HepG2 (cell line): Measurements from ENCODE around the gene RSAD2. TPM values are rescaled to one million over a fixed set of nuclear protein-coding genes. Genes with fewer than 3 reads are reported as not detected.

Experiments used
- CHD2 ChIP-seq: IDR thresholded peaks from 2 replicates; pipeline ENCODE4 v1.6.1; 2011; ENCODE audit warnings: low read depth, low read length, improper control_type of control experiment
- DR1 ChIP-seq: sonication (generic); formaldehyde crosslinking; IDR thresholded peaks from 2 replicates; pipeline ENCODE4 v1.8.0; 2021; ENCODE audit warnings: mild to moderate bottlenecking, missing genetic modification reagents, inconsistent platforms
- KLF12 ChIP-seq: sonication (generic); formaldehyde crosslinking; IDR thresholded peaks from 2 replicates; pipeline ENCODE4 v1.4.0; 2020; ENCODE audit warnings: missing genetic modification reagents, borderline replicate concordance
- MAFF ChIP-seq: IDR thresholded peaks from 2 replicates; pipeline ENCODE4 v1.6.1; 2011; ENCODE audit warnings: low read depth, low read length, improper control_type of control experiment
- MXD4 ChIP-seq: IDR thresholded peaks from 2 replicates; pipeline ENCODE4 v1.6.1; 2016; ENCODE audit warnings: mild to moderate bottlenecking, missing biosample characterization, missing genetic modification reagents
- PRPF4 ChIP-seq: fragments of 200-400 bp; formaldehyde crosslinking; IDR thresholded peaks from 2 replicates; pipeline ENCODE4 v1.6.1; 2016; ENCODE audit warnings: low read length, low read depth; ENCODE audit not compliant: poor library complexity, severe bottlenecking
- RFXAP ChIP-seq: sonication (generic); formaldehyde crosslinking; IDR thresholded peaks from 2 replicates; pipeline ENCODE4 v1.4.0; 2020; ENCODE audit warnings: missing genetic modification reagents, borderline replicate concordance
- SP1 ChIP-seq, 2 experiments: fragments of 450-650 bp in 1 of 2; sonication (generic) in 1 of 2; formaldehyde crosslinking in 1 of 2; IDR thresholded peaks; 2 replicates each; pipeline versions ENCODE4 v1.4.0 to v1.6.1; 2016 to 2020; ENCODE audit warnings: missing genetic modification reagents in 1 of 2
- U2AF1 ChIP-seq: fragments of 200-400 bp; formaldehyde crosslinking; optimal IDR thresholded peaks from 2 replicates; pipeline ENCODE3; 2017; ENCODE audit warnings: mild to moderate bottlenecking, low read depth, low read length
- ZFP41 ChIP-seq: sonication (generic); formaldehyde crosslinking; IDR thresholded peaks from 2 replicates; pipeline ENCODE4 v1.4.0; 2020; ENCODE audit warnings: mild to moderate bottlenecking, missing genetic modification reagents, borderline replicate concordance
- ZNF101 ChIP-seq: sonication (generic); formaldehyde crosslinking; IDR thresholded peaks from 2 replicates; pipeline ENCODE4 v1.4.0; 2020; ENCODE audit warnings: mild to moderate bottlenecking, low read depth, missing genetic modification reagents, borderline replicate concordance
- ZNF17 ChIP-seq: sonication (generic); formaldehyde crosslinking; IDR thresholded peaks from 2 replicates; pipeline ENCODE4 v1.5.0; 2020; ENCODE audit warnings: mild to moderate bottlenecking, missing genetic modification reagents
- ZNF263 ChIP-seq: sonication (generic); formaldehyde crosslinking; IDR thresholded peaks from 2 replicates; pipeline ENCODE4 v1.4.0; 2020; ENCODE audit warnings: missing genetic modification reagents
- ZNF674 ChIP-seq: sonication (generic); formaldehyde crosslinking; IDR thresholded peaks from 2 replicates; pipeline ENCODE4 v1.5.0; 2020; ENCODE audit warnings: low read depth, mild to moderate bottlenecking, missing genetic modification reagents
- polyA plus RNA-seq, 8 experiments: library from polyadenylated mRNA; depleted of rRNA in 3 of 8; stranded (reverse) in 7 of 8; unstranded in 1 of 8; fragments of >200 nt; fragmentation: Illumina TruSeq in 4 of 8; extraction: Trizol in 4 of 8; gene quantifications; 2 replicates each; pipeline versions ENCODE4 v1.2.1 to v1.2.3, GENCODE V29; 2011 to 2016; ENCODE audit warnings: low read depth in 4 of 8, missing spikeins in 1 of 8, mixed read lengths in 1 of 8; ENCODE audit not compliant: insufficient read depth in 1 of 8
- total RNA-seq, 5 experiments: library from RNA; depleted of rRNA; stranded (reverse); fragments of >200 nt; fragmentation: Illumina TruSeq; extraction: Trizol; gene quantifications; 2 replicates each; pipeline ENCODE4 v1.2.3, GENCODE V29; 2016; ENCODE audit warnings: low read depth in 1 of 5
- TF ChIP-seq, protein P1 (sequence below): sonication (generic); formaldehyde crosslinking; IDR thresholded peaks from 2 replicates; pipeline ENCODE4 v1.5.1; 2020; ENCODE audit warnings: mild to moderate bottlenecking, missing genetic modification reagents, moderate library complexity
- TF ChIP-seq, protein P2 (sequence below): sonication (generic); formaldehyde crosslinking; IDR thresholded peaks from 2 replicates; pipeline ENCODE4 v1.4.0; 2020; ENCODE audit warnings: missing genetic modification reagents, low read depth, mild to moderate bottlenecking, borderline replicate concordance
- TF ChIP-seq, protein P3 (sequence below): sonication (generic); formaldehyde crosslinking; IDR thresholded peaks from 2 replicates; pipeline ENCODE4 v1.5.1; 2020; ENCODE audit warnings: missing genetic modification reagents, mild to moderate bottlenecking, borderline replicate concordance
- TF ChIP-seq, protein P4 (sequence below): sonication (generic); formaldehyde crosslinking; conservative IDR thresholded peaks from 2 replicates; pipeline ENCODE4 v1.4.0; 2020; ENCODE audit warnings: missing genetic modification reagents

The RSAD2 gene
- total and polyA plus RNA-seq, 2 of the 13 experiments (the other 11 are each of a cell fraction or from before 2014, with no cell fraction given): 0.11 TPM; not detected in 1

DNA sequence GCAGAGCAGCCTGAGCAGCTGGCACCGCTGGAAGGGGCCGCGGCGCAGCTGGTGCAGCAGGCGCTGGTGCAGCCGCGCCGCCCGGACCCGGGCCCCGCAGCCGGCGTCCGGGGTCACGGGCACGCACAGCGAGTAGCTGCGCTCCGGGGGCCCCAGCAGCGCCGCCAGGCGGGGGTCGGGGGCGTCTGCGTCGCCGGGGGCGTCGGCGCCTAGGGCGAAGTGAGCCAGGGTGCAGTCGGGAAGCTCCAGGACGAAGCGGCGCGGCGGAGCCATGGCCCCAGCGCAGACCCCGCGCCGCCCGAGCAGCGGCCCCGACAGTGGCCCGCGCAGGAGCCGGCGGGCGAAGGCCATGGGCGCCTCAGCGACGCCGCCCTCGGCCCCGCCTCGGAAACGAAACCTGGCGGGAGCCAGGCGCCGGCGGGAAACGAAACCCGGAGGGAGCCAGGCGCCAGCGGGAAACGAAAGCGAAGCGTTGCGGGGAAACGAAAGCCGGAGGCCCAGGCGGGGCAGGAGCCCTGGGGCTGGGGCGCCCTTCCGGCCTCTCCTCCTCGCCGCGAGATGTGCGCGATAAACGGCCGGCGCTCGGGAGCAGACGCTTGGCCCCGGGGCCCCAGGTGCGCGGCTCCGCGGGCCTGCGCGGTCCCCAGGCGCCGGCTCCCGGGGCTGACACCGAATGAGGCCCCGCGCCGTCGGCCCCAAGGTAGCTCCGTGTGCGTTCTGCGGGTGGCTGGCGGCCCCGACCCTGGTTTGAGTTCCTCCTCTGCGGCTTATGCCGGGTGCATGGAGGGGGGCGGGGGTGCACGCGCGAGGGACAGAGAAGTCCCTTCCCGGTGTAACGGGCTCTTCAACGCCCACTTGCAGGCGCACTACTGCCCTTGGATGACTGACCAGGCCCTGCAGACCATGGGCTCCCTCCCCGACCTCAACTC lies 12.0 kb upstream of the RSAD2 start, which contains the start of gene CMPK2 (continued):
- TF ChIP-seq CHD2: 0 out of 2 replicates have a peak, but pooled peaks have one; percentile 10
- TF ChIP-seq ZNF674: no peak
- TF ChIP-seq KLF12 (CRISPR knock-in tag): peak; percentile 60; the same call in 1 of the 2 replicates
- TF ChIP-seq, protein P1, sequence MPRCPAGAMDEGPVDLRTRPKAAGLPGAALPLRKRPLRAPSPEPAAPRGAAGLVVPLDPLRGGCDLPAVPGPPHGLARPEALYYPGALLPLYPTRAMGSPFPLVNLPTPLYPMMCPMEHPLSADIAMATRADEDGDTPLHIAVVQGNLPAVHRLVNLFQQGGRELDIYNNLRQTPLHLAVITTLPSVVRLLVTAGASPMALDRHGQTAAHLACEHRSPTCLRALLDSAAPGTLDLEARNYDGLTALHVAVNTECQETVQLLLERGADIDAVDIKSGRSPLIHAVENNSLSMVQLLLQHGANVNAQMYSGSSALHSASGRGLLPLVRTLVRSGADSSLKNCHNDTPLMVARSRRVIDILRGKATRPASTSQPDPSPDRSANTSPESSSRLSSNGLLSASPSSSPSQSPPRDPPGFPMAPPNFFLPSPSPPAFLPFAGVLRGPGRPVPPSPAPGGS (CRISPR knock-in tag): peak; percentile 68; the same call in 1 of the 2 replicates
- TF ChIP-seq, protein P2, sequence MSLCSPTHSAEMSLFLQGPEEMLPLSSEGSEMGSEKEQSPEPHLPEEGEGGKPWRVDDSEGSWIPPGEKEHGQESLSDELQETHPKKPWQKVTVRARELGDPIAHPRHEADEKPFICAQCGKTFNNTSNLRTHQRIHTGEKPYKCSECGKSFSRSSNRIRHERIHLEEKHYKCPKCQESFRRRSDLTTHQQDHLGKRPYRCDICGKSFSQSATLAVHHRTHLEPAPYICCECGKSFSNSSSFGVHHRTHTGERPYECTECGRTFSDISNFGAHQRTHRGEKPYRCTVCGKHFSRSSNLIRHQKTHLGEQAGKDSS: no peak
- TF ChIP-seq ZNF101 (CRISPR knock-in tag): no peak
- TF ChIP-seq U2AF1: no peak
- no peak for TF ChIP-seq ZFP41 (CRISPR knock-in tag)
- peak; percentile 38; the same call in 1 of the 2 replicates for TF ChIP-seq RFXAP (CRISPR knock-in tag)
- peak; percentile 53 for TF ChIP-seq ZNF263 (CRISPR knock-in tag)
- TF ChIP-seq PRPF4: no peak
- no peak for TF ChIP-seq MAFF
- 0 out of 2 replicates have a peak, but pooled peaks have one; percentile 16 for TF ChIP-seq MXD4
- TF ChIP-seq, protein P3, sequence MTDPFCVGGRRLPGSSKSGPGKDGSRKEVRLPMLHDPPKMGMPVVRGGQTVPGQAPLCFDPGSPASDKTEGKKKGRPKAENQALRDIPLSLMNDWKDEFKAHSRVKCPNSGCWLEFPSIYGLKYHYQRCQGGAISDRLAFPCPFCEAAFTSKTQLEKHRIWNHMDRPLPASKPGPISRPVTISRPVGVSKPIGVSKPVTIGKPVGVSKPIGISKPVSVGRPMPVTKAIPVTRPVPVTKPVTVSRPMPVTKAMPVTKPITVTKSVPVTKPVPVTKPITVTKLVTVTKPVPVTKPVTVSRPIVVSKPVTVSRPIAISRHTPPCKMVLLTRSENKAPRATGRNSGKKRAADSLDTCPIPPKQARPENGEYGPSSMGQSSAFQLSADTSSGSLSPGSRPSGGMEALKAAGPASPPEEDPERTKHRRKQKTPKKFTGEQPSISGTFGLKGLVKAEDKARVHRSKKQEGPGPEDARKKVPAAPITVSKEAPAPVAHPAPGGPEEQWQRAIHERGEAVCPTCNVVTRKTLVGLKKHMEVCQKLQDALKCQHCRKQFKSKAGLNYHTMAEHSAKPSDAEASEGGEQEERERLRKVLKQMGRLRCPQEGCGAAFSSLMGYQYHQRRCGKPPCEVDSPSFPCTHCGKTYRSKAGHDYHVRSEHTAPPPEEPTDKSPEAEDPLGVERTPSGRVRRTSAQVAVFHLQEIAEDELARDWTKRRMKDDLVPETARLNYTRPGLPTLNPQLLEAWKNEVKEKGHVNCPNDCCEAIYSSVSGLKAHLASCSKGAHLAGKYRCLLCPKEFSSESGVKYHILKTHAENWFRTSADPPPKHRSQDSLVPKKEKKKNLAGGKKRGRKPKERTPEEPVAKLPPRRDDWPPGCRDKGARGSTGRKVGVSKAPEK (CRISPR knock-in tag): no peak; the same call in 1 of the 2 replicates
- TF ChIP-seq ZNF17 (CRISPR knock-in tag): no peak
- TF ChIP-seq, protein P4, sequence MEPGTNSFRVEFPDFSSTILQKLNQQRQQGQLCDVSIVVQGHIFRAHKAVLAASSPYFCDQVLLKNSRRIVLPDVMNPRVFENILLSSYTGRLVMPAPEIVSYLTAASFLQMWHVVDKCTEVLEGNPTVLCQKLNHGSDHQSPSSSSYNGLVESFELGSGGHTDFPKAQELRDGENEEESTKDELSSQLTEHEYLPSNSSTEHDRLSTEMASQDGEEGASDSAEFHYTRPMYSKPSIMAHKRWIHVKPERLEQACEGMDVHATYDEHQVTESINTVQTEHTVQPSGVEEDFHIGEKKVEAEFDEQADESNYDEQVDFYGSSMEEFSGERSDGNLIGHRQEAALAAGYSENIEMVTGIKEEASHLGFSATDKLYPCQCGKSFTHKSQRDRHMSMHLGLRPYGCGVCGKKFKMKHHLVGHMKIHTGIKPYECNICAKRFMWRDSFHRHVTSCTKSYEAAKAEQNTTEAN (CRISPR knock-in tag): peak; percentile 45; the same call in 1 of the 2 replicates
- TF ChIP-seq SP1 (IDR thresholded peaks at IDR 0.05): no peak
- TF ChIP-seq SP1 (CRISPR knock-in tag; IDR thresholded peaks at IDR 0.05): peak; percentile 13; the same call in 1 of the 2 replicates
- 0 out of 2 replicates have a peak, but pooled peaks have one; percentile 20 for TF ChIP-seq DR1 (CRISPR knock-in tag)
